Measurements from ENCODE around the gene ZSWIM5.
"Not testable (repeated sequence)": the region's sequence is repeated elsewhere in the genome, so short reads cannot be mapped to it uniquely, and the experiment has no call there.

ZSWIM5 gene

DNA sequence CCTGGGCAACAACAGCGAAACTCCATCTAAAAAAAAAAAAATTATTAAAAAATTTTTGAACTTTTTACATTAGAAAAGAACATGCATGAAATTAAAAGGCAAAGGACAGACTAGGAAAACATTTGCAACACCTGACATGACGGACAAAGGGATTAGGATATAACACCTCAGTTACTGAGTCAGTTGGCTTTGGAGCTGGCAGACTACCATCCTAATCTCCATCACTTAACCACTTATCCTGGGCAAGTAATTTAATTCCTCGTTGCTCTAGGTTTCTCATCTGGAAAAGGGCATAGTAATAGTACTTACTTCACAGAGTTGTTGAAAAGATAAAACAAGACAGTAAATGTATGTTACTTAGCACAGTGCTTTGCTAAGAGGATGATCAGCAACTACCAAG lies 207.2 kb downstream of the ZSWIM5 start:
- DNase-seq, result no peak

DNA sequence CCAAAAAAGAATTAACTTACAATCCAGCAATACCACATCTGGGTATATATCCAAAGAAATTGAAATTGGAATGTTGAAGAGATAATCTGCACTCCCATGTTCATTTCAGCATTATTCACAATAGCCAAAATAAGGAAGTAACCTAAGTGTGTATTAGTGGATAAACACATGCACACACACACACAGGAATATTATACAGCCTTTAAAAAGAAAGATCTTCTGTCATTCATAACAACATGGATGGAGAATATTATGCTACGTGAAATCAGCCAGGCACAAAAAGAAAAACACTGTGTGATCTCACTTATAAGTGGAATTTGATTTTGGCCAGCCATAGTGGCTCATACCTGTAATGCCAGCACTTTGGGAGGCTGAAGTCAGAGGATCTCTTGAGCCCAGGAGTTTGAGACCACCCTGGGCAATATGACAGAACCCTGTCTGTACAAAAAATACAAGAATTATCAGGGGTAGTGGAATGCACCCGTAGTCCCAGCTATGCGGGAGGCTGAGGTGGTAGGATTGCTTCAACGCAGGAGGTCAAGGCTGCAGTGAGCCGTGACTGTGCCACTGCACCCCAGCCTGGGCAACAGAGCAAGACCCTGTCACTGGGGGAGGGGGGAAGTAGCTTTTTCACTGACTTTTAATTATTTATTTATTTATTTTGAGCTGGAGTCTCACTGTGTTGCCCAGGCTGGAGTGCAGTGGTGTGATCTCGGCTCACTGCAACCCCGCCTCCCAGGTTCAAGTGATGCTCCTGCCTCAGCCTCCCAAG lies 210.8 kb downstream of the ZSWIM5 start:
- DNase-seq, result no peak

DNA sequence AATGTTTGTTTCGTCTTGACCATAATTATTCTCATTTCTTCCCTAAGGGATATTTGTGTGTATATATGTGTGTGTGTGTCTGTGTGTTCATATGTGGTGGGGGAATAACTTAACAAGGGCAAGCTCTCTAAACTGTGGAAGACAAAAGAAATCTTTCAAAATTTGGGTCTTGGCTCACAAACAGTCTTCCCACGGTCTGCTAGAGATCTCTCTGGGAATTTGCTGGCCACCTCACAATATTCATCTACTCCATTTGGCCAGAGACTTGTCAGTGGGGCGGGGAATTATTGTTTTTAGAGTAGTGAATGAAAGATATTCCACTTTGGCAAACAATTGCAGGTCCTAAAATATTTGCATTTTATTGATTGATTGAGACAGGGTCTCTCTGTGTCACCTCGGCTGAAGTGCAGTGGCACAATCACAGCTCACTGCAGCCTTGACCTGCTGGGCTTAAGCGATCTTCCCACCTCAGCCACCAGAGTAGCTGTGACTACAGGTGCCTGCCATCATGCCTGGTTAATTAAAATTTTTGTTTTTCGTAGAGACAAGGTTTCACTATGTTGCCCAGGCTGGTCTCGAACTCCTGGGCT lies 212.0 kb downstream of the ZSWIM5 start:
- no peak for DNase-seq

DNA sequence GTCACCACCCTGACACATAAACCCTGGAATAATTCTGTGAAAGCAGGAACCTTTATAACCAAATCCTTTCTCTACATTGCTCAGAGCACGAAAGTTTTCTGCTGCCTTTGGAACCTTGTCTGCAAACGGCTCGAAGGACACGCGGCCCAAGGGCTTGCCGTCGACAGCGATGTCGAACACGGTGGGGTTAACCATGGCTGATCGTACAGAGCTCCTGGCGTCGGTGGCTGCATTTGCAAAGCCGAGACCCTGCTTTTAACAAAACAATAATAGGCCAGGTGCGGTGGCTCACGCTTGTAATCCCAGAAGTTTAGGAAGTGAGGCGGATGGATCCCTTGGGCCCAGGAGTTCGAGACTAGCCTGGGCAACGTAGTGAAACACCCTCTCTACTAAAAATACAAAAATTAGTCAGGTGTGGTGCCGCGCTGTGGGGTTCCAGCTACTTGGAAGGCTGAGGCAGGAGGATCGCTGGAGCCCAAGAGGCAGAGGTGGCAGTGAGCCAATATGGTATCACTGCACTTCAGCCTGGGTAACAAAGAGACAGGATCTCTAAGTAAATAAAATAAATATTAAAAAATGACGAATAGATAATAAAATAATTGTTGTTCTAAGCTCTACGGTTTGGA lies 217.8 kb downstream of the ZSWIM5 start:
- DNase-seq, result no peak

DNA sequence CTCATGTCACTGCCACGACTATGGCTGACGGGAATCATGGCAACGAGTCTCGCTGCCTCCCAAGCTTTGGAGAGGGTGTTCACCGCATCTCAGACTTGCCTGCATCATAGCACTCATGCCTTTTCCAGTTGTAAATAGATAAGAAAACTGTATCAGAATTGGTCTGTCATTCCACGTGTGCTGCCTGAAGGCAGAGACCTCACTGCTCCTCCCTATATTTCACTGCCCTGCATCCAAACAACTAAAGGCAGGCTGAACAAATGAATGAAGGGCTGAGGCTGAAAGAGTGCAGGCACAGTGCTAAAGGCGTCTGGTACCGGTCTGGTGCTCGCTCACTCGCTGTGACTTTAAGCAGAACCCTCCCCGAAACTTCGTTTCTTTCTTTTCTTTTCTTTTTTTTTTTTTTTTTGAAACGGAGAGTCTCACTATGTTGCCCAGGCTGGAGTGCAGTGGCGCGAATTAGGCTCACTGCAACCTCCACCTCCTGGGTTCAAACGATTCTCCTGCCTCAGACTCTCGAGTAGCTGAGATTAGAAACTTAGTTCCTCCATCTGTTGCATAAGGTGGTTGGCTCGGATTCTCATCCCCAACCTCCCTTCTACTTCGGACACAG lies 220.6 kb downstream of the ZSWIM5 start:
- DNase-seq, result no peak

DNA sequence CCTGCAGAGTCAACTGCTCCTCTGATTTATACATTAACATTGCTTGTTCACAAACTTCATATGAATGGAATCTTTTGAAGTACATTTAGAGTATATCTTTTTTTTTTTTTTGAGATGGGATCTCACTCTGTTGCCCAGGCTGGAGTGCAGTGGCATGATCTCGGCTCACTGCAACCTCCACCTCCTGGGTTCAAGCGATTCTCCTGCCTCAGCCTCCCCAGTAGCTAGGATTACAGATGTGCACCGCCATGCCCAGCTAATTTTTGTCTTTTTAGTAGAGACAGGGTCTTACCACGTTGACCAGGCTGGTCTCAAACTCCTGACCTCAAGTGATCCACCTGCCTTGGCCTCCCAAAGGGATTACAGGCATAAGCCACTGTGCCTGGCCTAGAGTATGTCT lies 229.0 kb downstream of the ZSWIM5 start:
- DNase-seq, result not testable (repeated sequence)

DNA sequence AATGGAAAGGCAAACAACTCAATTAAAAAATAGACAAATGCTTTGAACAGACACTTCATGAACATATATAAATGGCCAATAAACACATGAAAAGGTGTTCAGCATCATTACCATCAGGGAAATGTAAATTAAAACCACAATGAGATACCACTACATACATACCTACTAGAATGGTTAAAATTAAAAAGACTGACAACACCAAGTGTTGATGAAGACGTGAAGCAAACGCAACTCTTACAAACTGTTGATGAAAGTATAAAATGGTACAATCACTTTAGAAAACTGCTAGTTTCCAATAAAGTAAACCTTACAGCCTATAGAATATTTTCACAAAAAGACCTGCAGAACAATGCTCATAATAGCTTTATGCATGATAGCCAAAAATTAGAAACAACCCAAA lies 230.2 kb downstream of the ZSWIM5 start:
- DNase-seq, result no peak

DNA sequence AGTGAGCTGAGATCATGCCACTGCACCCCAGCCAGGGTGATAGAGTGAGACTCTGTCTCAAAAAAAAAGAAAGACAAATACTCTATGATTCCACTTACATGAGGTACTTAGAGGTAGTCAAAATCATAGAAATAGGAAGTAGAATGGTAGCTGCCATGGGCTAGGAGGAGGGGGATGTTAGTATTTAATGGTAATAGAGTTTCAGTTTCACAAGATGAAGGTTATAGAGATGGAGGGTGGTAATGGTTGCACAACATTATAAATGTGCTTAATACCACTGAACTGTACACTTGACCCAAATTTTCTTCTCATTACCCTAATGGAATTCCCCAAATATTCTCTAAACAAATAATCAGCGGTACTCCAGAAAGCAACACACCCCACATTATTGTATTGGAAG lies 232.8 kb downstream of the ZSWIM5 start:
- no peak for DNase-seq

DNA sequence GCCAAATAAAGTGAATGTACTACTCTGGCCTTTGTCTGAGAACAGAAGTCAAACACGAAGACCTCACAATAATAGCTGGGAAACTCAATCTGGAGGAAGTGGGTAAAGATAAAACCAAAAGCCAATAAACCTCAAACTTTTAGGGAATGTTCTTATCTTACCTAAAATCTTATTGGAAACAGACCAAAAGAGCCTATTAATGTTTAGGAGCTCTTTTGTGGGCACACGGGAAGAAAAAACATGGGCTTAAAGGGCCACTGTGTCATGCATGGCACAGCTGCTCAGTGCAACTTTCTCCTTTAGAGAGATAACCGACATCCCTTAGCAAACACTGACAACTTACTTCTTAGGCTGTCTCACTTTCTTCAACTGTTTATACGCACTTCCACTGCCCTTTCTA lies 236.1 kb downstream of the ZSWIM5 start:
- no peak for DNase-seq
